ENCODE measurements around the gene PREX1.

Gene PREX1

DNA sequence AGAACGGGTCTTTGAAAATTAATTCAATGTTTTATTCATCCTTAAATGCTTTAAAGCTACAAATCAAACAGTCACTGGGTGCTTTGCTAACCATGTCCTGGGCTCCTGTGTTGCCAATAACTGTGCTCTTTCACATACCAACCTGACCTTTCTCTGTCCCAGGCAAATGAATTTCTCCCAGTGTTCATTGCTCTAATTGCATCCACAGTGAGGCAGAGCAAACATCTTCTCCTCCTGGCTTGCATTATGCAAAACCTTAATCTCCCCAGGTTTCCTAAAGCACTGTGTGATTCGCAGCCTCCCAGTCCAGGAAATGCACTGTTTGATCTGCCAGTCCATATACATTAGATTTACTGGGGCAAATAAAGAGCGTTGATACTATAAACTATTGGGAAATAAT lies 219.0 kb downstream of the PREX1 start:
- H3K4me3 ChIP-seq (ENCODE audit: low read length): no peak overlapping the region
- no peak for DNase-seq (ENCODE audit: low read depth)
- TF ChIP-seq, protein P1, sequence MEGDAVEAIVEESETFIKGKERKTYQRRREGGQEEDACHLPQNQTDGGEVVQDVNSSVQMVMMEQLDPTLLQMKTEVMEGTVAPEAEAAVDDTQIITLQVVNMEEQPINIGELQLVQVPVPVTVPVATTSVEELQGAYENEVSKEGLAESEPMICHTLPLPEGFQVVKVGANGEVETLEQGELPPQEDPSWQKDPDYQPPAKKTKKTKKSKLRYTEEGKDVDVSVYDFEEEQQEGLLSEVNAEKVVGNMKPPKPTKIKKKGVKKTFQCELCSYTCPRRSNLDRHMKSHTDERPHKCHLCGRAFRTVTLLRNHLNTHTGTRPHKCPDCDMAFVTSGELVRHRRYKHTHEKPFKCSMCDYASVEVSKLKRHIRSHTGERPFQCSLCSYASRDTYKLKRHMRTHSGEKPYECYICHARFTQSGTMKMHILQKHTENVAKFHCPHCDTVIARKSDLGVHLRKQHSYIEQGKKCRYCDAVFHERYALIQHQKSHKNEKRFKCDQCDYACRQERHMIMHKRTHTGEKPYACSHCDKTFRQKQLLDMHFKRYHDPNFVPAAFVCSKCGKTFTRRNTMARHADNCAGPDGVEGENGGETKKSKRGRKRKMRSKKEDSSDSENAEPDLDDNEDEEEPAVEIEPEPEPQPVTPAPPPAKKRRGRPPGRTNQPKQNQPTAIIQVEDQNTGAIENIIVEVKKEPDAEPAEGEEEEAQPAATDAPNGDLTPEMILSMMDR (conservative IDR thresholded peaks at IDR 0.05; ENCODE audit: low read length): no peak

DNA sequence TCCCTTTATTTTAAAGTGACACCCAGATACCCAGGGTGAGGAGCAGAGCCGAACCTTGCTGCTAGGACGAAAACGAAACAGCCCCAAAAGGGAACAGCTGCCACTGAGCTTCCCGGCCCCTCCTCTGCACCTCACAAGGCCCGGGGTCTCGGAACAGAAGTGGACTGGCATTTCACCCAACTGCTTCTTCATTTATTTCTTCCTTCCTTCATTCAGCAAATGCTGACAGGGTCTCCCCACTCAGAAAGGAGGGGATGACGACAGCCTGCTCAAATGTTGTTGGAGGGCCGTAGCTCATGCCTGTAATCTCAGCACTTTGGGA lies 220.3 kb downstream of the PREX1 start:
- DNase-seq (ENCODE audit: low read depth): no peak
- TF ChIP-seq, protein P1 (conservative IDR thresholded peaks at IDR 0.05; ENCODE audit: low read length): no peak
- no peak overlapping the region for H3K4me3 ChIP-seq (ENCODE audit: low read length)

DNA sequence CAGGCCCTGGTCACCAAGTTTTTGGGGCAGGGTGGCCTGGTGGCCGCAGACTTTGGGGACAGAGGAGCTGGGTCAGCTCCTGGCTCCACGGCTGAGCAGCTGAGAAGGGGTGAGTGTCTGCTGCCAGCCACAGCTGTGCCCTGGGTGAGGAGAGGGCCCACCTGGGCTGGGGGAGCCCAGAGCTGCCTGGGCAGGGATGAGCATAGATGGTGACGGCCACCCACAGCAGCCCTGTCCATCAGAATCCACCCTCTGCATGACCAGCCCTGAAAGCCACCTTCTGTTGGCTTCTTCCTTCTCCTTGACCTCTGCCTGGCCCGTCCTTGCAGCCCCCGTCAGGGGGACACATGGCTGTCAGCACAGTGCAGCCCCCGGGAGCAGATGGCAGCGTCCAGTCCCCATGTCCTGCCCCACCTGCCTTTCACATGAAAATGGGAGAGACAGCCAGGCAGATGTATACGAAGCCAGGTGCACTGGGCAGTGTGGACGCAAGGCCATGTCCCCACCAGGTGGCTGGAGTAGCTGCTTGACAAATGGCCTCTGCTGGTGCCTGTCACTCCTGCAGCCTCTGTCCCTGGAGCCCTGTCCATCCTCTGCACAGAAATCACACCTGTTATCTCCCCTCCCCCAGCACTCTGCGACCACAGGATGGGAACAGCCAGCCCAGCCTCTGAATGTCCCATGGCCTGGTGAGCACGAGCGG lies 220.8 kb downstream of the PREX1 start:
- TF ChIP-seq, protein P1 (conservative IDR thresholded peaks at IDR 0.05; ENCODE audit: low read length): no peak
- DNase-seq (ENCODE audit: low read depth): no peak
- H3K4me3 ChIP-seq (ENCODE audit: low read length): no peak overlapping the region

DNA sequence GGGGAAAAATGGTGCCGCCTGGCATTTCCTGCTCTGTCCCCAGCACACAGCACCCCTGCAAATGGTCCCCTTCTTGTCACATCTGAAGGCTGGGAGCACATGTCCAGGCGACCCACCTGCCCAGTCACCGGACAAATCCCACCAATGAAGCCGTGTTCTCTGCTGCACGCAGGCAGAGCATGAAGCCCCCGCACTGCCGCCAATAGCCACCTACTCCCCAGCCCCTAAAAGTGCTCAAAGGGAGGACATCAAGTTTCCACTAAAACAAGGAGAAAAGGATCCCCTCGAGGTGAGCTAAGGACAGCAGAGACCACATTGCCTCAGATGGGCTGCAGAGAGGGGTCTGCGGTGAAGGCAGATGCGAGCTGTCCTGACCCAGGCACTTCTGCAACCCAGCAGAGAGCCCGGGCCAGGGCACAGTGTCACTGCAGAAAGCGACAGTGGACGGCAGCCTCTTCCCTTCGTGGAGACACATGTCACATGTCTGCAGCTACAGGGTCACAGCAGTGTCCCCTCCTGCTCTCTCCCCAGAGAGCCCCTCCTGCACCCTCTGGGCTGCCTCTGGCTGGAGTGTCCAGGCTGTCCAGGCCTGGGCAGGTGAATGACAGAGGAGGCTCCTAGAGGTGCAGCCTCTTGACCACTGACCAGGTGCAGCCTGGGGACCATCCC lies 221.5 kb downstream of the PREX1 start:
- TF ChIP-seq, protein P1 (conservative IDR thresholded peaks at IDR 0.05; ENCODE audit: low read length): no peak
- H3K4me3 ChIP-seq (ENCODE audit: low read length): no peak overlapping the region
- DNase-seq (ENCODE audit: low read depth): no peak

DNA sequence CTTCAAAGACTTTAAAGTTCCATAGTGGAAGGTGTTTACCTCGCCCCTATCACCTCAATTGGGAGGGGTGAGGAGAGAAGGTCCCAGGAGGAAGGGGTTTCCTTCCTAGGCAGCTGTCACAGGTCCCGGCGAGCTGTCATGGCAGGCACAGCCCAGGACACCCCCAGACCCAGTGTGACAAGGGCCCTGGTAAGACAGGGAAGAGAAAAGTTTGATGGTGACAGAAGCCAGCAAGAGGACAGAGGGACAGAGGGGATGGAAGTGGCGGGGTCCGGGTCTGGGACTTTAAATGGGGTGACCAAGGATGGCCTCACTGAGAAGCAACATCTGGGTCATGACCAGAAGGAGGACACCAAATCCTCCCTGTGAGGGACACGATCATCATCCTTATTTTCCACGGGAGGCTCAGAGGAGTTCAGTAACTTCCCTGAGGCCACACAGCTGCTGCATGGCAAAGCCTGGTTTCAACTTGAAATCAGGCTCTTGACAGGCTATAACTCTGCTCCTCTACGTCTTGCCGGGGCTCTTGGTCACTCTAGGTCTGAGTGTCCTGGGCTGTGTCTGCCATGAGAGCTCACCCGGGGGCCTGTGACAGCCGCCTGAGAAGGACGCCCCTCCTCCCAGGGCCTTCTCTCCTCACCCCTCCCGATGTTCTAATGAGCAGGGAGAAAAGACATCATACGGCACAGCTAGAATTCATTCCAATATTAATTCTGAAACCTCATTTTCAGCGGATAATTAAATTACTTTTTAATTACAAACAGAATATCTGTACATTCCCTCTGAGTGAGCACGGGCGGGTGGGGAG lies 222.2 kb downstream of the PREX1 start:
- TF ChIP-seq, protein P1 (conservative IDR thresholded peaks at IDR 0.05; ENCODE audit: low read length): no peak
- H3K4me3 ChIP-seq (ENCODE audit: low read length): no peak overlapping the region
- no peak for DNase-seq (ENCODE audit: low read depth)

DNA sequence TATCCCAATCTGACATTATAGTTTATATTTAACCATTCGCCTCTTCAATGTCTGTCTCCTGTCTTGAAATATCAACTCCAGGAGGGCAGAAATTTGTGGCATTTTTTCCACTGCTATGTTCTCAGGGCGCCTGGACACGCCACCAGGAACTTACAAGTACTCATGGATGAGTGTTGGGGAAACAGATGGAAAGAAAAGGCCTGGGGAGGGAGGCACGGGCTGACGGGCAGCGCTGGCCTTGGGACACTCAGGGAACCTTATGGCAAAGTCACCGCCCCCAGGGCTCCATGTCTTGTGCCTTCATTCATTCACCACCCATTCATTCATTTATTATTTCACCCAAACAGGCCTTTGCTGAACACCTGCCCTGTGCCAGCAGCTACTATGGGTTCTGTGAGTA lies 222.9 kb downstream of the PREX1 start:
- TF ChIP-seq, protein P1 (conservative IDR thresholded peaks at IDR 0.05; ENCODE audit: low read length): no peak
- no peak overlapping the region for H3K4me3 ChIP-seq (ENCODE audit: low read length)
- DNase-seq (ENCODE audit: low read depth): no peak

Data from AG10803 (cell line).